HEK293 (cell line): Measurements from ENCODE around the gene PLD4.
"Not testable (repeated sequence)": the region's sequence is repeated elsewhere in the genome, so short reads cannot be mapped to it uniquely, and the experiment has no call there.

Experiments used
- FEZF1 ChIP-seq: fragments of 450-650 bp; formaldehyde crosslinking; IDR thresholded peaks from 2 replicates; pipeline ENCODE4 v1.5.1; 2016; ENCODE audit warnings: missing biosample characterization, missing genetic modification characterization
- ZFP69B ChIP-seq: fragments of 450-650 bp; formaldehyde crosslinking; IDR thresholded peaks from 2 replicates; pipeline ENCODE4 v1.5.1; 2016; ENCODE audit warnings: missing biosample characterization, missing genetic modification characterization
- ZNF223 ChIP-seq: fragments of 450-650 bp; formaldehyde crosslinking; IDR thresholded peaks from 2 replicates; pipeline ENCODE4 v1.5.1; 2016; ENCODE audit warnings: missing biosample characterization, missing genetic modification characterization
- ZNF239 ChIP-seq: fragments of 450-650 bp; formaldehyde crosslinking; IDR thresholded peaks from 2 replicates; pipeline ENCODE4 v1.5.1; 2016; ENCODE audit warnings: missing biosample characterization, missing genetic modification characterization
- ZNF521 ChIP-seq: fragments of 450-650 bp; formaldehyde crosslinking; IDR thresholded peaks from 2 replicates; pipeline ENCODE4 v1.5.1; 2017; ENCODE audit warnings: missing biosample characterization, mild to moderate bottlenecking, missing genetic modification characterization
- ZSCAN30 ChIP-seq: fragments of 450-650 bp; IDR thresholded peaks from 2 replicates; pipeline ENCODE4 v1.5.1; 2018; ENCODE audit warnings: missing biosample characterization, mild to moderate bottlenecking, missing genetic modification characterization, moderate library complexity
- TF ChIP-seq, protein P1 (sequence below): fragments of 450-650 bp; formaldehyde crosslinking; IDR thresholded peaks from 2 replicates; pipeline ENCODE4 v1.5.1; 2016; ENCODE audit warnings: missing biosample characterization, missing genetic modification characterization
- TF ChIP-seq, protein P2 (sequence below): fragments of 450-650 bp; formaldehyde crosslinking; IDR thresholded peaks from 2 replicates; pipeline ENCODE4 v1.5.1; 2016; ENCODE audit warnings: missing biosample characterization, missing genetic modification characterization, low read depth

DNA sequence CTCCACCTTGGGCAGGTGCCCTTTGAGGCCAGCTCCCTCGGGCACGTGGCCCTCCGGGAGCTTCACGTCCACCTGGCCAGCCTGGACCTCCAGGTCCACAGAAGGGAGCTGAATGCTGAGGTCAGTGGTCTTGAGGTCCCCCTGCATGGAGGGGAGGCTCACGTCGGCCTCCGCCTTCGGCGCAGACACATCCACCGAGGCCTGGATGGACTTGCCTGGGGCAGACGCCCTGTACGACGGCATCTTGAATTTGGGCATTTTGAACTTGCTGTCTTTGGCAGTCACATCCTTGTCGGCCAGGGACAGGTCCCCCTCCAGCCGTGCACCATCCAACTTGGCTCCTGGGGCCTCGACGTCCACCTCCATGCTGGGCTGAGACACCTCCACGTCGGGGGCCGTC lies 20.6 kb downstream of the PLD4 start:
- TF ChIP-seq, protein P1, sequence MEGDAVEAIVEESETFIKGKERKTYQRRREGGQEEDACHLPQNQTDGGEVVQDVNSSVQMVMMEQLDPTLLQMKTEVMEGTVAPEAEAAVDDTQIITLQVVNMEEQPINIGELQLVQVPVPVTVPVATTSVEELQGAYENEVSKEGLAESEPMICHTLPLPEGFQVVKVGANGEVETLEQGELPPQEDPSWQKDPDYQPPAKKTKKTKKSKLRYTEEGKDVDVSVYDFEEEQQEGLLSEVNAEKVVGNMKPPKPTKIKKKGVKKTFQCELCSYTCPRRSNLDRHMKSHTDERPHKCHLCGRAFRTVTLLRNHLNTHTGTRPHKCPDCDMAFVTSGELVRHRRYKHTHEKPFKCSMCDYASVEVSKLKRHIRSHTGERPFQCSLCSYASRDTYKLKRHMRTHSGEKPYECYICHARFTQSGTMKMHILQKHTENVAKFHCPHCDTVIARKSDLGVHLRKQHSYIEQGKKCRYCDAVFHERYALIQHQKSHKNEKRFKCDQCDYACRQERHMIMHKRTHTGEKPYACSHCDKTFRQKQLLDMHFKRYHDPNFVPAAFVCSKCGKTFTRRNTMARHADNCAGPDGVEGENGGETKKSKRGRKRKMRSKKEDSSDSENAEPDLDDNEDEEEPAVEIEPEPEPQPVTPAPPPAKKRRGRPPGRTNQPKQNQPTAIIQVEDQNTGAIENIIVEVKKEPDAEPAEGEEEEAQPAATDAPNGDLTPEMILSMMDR = not testable (repeated sequence)
- TF ChIP-seq, protein P2, sequence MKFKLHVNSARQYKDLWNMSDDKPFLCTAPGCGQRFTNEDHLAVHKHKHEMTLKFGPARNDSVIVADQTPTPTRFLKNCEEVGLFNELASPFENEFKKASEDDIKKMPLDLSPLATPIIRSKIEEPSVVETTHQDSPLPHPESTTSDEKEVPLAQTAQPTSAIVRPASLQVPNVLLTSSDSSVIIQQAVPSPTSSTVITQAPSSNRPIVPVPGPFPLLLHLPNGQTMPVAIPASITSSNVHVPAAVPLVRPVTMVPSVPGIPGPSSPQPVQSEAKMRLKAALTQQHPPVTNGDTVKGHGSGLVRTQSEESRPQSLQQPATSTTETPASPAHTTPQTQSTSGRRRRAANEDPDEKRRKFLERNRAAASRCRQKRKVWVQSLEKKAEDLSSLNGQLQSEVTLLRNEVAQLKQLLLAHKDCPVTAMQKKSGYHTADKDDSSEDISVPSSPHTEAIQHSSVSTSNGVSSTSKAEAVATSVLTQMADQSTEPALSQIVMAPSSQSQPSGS = not testable (repeated sequence)
- TF ChIP-seq ZNF239 (tag by site-specific recombination); ZFP69B; ZNF223 (tag by site-specific recombination); ZSCAN30; FEZF1 (tag by site-specific recombination); ZNF521 (tag by site-specific recombination): not testable (repeated sequence)
